Cerebellar nuclear complex (tissue), 1 donor: ENCODE data around the gene ODF2.
"Not testable (repeated sequence)": the region's sequence is repeated elsewhere in the genome, so short reads cannot be mapped to it uniquely, and the experiment has no call there.

Source experiments
- DNase-seq, 2 experiments: peaks; one replicate each; lab custom pipeline; 2025; lab: John Stamatoyannopoulos, UW

The ODF2 gene

GRCh38 chr9:128424268-128424780, 31.5 kb upstream of the ODF2 start:
- DNase-seq = no peak

GRCh38 chr9:128428644-128429512, 26.9 kb upstream of the ODF2 start:
- DNase-seq = no peak

GRCh38 chr9:128429513-128430086, 26.2 kb upstream of the ODF2 start:
- DNase-seq = peak in 1 of 2 experiments; percentile 19

GRCh38 chr9:128431207-128431606, 24.6 kb upstream of the ODF2 start:
- DNase-seq = no peak

- DNase-seq = no peak
Observed at GRCh38 chr9:128434340-128434739, 21.5 kb upstream of the ODF2 start.

GRCh38 chr9:128435611-128436010, 20.2 kb upstream of the ODF2 start:
- no peak for DNase-seq

- peak in 1 of 2 experiments; percentile 67 for DNase-seq
Observed at GRCh38 chr9:128438343-128439109, 17.3 kb upstream of the ODF2 start.

GRCh38 chr9:128439273-128439672, 16.5 kb upstream of the ODF2 start:
- DNase-seq = no peak

- DNase-seq = no peak
Observed at GRCh38 chr9:128442150-128442549, 13.7 kb upstream of the ODF2 start.

- DNase-seq = not testable (repeated sequence)
Observed at GRCh38 chr9:128446505-128446904, 9.3 kb upstream of the ODF2 start.

GRCh38 chr9:128448746-128449145, 7.1 kb upstream of the ODF2 start:
- DNase-seq = no peak

- DNase-seq = no peak
Observed at GRCh38 chr9:128454991-128455390, 815 bp upstream of the ODF2 start.

GRCh38 chr9:128456613-128457061, 831 bp downstream of the ODF2 start:
- DNase-seq = peak in 1 of 2 experiments; percentile 19

- no peak for DNase-seq
Observed at GRCh38 chr9:128457207-128457606, 1.4 kb downstream of the ODF2 start.

- DNase-seq = no peak
Observed at GRCh38 chr9:128459011-128459410, 3.2 kb downstream of the ODF2 start.

- DNase-seq = no peak
Observed at GRCh38 chr9:128469070-128469469, 13.3 kb downstream of the ODF2 start.

GRCh38 chr9:128470560-128470959, 14.8 kb downstream of the ODF2 start:
- DNase-seq = no peak

GRCh38 chr9:128473104-128473503, 17.3 kb downstream of the ODF2 start:
- DNase-seq = no peak

- DNase-seq = no peak
Observed at GRCh38 chr9:128475867-128476266, 20.1 kb downstream of the ODF2 start.

GRCh38 chr9:128479262-128479661, 23.5 kb downstream of the ODF2 start:
- DNase-seq = no peak

- no peak for DNase-seq
Observed at GRCh38 chr9:128481561-128481960, 25.8 kb downstream of the ODF2 start.

GRCh38 chr9:128482186-128482585, 26.4 kb downstream of the ODF2 start:
- DNase-seq = no peak
